ENCODE measurements around the gene RBM22. TPM values are rescaled to one million over a fixed set of nuclear protein-coding genes. Genes with fewer than 3 reads are reported as not detected.

The RBM22 gene
- total and polyA plus RNA-seq, 2 of the 8 experiments (the other 6 are each of a cell fraction or from before 2014, with no cell fraction given) = 20.8 to 33.9 TPM

GRCh38 chr5:150700594-150701377, at the start of gene RBM22 (continued):
- TF ChIP-seq CTBP2 (IDR thresholded peaks at IDR 0.05; ENCODE audit: borderline replicate concordance, insufficient read depth, insufficient read length, low read length) (no peak), SP1 (IDR thresholded peaks at IDR 0.05; ENCODE audit: low read depth, low read length) (peak; percentile 81), HDAC6 (IDR thresholded peaks at IDR 0.05; ENCODE audit: low read depth, low read length) (no peak), JUN (IDR thresholded peaks at IDR 0.05; ENCODE audit: low read depth, low read length) (no peak), KDM5A (IDR thresholded peaks at IDR 0.05; ENCODE audit: low read length) (peak; percentile 91), FOSL1 (IDR thresholded peaks at IDR 0.05; ENCODE audit: insufficient read depth, low read depth, low read length) (no peak), RNF2 (IDR thresholded peaks at IDR 0.05; ENCODE audit: borderline replicate concordance, low read depth, low read length, missing control alignments, poor library complexity, severe bottlenecking) (no peak), SIN3A (conservative IDR thresholded peaks at IDR 0.05 in 1 of 2, IDR thresholded peaks at IDR 0.05 in 1 of 2; ENCODE audit: low read depth in 1 of 2, low read length in 2 of 2) (peak in 1 of 2 experiments; percentile 76; a peak in 2 of 4 replicates), MAFK (IDR thresholded peaks at IDR 0.05; ENCODE audit: low read depth, low read length) (no peak), TBP (IDR thresholded peaks at IDR 0.05; ENCODE audit: low read depth, low read length) (peak; percentile 91), SRF (IDR thresholded peaks at IDR 0.05; ENCODE audit: low read depth, low read length) (peak; percentile 54), RXRA (IDR thresholded peaks at IDR 0.05; ENCODE audit: insufficient read depth, low read depth, low read length) (no peak), POLR2AphosphoS5 (IDR thresholded peaks at IDR 0.05; ENCODE audit: low read depth, low read length) (peak; percentile 88), CBX8 (IDR thresholded peaks at IDR 0.05; ENCODE audit: borderline replicate concordance, low read depth, low read length) (no peak), POLR2A (IDR thresholded peaks at IDR 0.05; ENCODE audit: control extremely low read depth in 1 of 2, low read depth in 2 of 2, low read length in 2 of 2) (peak; percentile 89 to 97)
- TF ChIP-seq, protein P1, sequence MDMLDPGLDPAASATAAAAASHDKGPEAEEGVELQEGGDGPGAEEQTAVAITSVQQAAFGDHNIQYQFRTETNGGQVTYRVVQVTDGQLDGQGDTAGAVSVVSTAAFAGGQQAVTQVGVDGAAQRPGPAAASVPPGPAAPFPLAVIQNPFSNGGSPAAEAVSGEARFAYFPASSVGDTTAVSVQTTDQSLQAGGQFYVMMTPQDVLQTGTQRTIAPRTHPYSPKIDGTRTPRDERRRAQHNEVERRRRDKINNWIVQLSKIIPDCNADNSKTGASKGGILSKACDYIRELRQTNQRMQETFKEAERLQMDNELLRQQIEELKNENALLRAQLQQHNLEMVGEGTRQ (IDR thresholded peaks at IDR 0.05; ENCODE audit: low read length) = no peak

All from H1 (cell line).